Subcutaneous adipose tissue (tissue), 4 donors: ENCODE data around the gene ANKRD36B. TPM values are rescaled to one million over a fixed set of nuclear protein-coding genes. Genes with fewer than 3 reads are reported as not detected.
"Not testable (repeated sequence)": the region's sequence is repeated elsewhere in the genome, so short reads cannot be mapped to it uniquely, and the experiment has no call there.

Source experiments
- total RNA-seq, 4 donors: library from RNA; depleted of rRNA; stranded (reverse); fragments of >200 nt; gene quantifications; one replicate each; pipeline ENCODE4 v1.1.0, GENCODE V29; 2016
- TF ChIP-seq, protein P1 (sequence below): fragments of 450-650 bp; IDR thresholded peaks from one replicate; pipeline ENCODE4 v1.5.1; 2016; ENCODE audit warnings: low read depth, mild to moderate bottlenecking, control low read depth, antibody characterized with exemption, moderate library complexity

ANKRD36B gene
- total RNA-seq, result 10 to 100 TPM; 22.7 to 88.7 (median 36.5) TPM

DNA sequence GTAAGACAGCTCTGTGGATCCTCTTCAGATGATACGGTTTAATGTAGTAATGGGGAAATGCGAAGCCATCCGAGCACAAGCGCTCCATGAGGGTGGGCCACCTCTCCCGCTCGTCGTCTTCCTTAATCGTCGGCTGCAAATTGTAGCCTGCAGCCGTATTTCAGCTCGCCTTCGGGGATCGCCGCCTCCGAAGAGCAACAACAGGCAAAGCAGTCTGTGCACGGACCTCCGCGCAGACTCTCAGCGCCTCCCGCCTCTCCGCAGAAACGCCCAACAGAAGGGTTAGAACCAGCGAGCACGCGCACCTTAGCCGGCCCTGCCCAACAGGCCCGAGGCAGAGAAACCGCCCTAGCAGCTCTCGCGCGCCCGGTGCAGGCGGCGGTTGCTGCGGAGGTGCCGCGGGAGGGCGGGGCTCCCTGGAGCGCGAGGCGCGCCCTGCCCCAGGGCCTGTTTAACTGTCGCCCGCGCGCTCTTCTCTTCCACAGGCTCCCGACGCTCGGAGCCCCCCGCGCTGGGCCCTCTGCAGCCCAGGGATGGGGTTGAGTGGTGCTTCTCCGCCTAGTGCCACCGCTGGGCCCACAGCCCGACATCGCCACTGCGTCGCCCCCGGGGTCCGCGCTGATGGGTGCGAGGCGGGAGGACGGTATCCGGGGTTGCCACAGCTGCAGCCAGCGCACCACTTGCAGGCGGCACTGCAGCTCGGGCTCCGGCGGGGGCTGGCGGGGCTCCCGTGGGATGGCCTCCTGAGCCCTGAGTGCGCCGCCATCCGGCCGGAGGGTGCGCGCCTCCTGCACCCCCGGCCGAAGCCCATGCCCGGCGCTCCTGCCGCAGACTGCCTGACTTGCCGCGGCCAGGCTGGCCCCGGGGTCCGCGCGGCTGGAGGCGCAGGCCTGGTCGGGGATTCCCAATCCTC, at the start of gene ANKRD36B:
TSS of gene ANKRD36B (minus strand) at position 280 of the 913 bp plus-strand sequence. CDS start at position 88, 192 bp downstream.
- TF ChIP-seq, protein P1, sequence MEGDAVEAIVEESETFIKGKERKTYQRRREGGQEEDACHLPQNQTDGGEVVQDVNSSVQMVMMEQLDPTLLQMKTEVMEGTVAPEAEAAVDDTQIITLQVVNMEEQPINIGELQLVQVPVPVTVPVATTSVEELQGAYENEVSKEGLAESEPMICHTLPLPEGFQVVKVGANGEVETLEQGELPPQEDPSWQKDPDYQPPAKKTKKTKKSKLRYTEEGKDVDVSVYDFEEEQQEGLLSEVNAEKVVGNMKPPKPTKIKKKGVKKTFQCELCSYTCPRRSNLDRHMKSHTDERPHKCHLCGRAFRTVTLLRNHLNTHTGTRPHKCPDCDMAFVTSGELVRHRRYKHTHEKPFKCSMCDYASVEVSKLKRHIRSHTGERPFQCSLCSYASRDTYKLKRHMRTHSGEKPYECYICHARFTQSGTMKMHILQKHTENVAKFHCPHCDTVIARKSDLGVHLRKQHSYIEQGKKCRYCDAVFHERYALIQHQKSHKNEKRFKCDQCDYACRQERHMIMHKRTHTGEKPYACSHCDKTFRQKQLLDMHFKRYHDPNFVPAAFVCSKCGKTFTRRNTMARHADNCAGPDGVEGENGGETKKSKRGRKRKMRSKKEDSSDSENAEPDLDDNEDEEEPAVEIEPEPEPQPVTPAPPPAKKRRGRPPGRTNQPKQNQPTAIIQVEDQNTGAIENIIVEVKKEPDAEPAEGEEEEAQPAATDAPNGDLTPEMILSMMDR, result not testable (repeated sequence)

DNA sequence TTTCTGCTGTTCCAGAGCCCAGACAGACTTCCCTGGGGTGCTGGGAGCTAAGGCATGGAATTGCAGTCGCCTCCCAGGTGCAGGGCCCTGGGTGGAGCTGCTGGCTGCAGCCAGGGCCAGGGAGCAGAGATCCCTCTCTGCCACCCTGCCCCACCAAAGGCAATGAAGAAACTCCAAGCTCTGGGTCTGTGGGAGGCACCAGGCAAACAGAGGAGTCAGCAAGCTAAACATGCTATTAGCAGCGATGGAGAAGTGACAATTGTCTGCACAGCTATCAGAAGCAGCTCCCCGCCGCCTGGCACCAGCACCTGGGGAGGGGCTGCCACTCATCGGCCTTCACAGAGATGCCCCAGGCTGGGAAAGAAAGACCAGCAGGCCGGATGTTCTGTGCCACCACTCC, 28.2 kb upstream of the ANKRD36B start:
- TF ChIP-seq, protein P1, result no peak

DNA sequence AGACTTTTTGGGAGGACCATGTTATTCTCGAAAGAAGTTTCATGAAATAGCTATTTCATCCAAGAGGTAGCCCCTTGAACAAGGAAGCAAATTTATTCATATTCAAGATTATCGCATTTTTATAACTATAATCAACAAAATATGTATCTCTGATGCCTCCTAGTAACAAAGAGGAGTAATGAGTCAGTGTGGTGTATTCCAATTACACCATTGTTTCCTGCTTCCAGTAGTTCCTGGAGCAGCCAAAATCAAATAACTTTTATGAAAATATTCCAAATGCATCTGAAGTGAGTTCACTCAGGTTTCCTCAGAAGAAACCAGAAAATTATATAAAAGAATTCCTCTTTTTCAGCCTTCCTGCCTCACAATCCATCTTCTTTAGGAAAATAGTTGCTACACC, 43.0 kb downstream of the ANKRD36B start:
- TF ChIP-seq, protein P1, result no peak

Other genes starting within 250 kb of the ANKRD36B start
- gene COX5B, start 56.2 kb upstream of the ANKRD36B start, total RNA-seq, result 100 to 1,000 TPM; 279 to 513 (median 342) TPM
- 10 to 100 TPM; 31.5 to 84.8 (median 54.8) TPM for gene ACTR1B, start 74.2 kb upstream of the ANKRD36B start, total RNA-seq
- 10 to 100 TPM in 2 of 4 donors, 1 to 10 TPM in 2; 8.6 to 23.7 (median 12.2) TPM for gene C2orf92, start 79.8 kb upstream of the ANKRD36B start, total RNA-seq
- 1 to 10 TPM; 2.3 to 3.3 (median 3.1) TPM for gene ZAP70, start 123.7 kb upstream of the ANKRD36B start, total RNA-seq